ENCODE results near the gene USP4. TPM values are rescaled to one million over a fixed set of nuclear protein-coding genes. Genes with fewer than 3 reads are reported as not detected.
A peak's percentile ranks its signal among the peaks of the same experiment; 100 is the strongest.

Gene USP4
- total and polyA plus RNA-seq, 2 of the 13 experiments (the other 11 are each of a cell fraction or from before 2014, with no cell fraction given) = 9.2 to 20.8 TPM

DNA sequence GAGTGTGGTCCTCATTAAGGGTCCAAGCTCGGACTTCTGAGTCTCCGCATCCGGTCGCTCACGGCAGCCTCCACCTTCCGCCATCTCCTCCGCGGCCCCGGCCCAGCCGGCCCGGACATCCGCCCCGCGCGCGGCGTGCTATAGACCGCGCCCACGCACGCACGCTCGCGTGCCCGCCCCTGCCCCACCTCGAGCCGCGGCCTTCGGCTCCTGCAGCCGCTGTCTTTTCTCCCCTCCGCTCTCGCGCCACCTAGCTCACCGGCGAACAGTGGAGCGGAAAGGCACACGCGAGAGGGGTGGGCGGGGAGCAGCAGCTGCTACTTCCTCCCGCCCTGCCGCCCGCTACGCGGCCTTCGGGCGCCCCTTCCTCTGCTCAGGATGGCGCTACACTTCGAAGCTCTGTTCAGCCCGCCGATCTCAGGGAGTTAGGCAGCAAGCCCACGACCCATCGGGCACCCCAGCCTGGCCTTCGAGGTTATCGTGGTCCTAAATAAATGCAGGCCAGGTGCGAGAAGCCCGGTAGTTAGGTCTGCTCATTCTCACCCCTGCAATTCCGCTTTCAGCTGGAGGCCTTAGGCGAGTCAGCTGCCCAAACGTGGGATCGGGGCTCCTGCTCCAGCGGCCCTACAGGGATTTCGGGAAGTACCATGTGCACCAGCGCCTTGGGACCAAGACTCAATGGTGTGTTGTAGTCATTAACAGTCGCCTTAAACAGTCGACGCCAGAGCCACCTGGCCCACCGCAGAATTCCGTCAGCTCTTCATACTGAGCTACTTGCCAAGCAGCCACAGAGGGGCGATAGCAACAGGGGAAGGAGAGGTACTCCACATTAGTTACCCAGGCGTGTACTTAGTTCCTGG, at the start of gene USP4 (continued):
- TF ChIP-seq, protein P1, sequence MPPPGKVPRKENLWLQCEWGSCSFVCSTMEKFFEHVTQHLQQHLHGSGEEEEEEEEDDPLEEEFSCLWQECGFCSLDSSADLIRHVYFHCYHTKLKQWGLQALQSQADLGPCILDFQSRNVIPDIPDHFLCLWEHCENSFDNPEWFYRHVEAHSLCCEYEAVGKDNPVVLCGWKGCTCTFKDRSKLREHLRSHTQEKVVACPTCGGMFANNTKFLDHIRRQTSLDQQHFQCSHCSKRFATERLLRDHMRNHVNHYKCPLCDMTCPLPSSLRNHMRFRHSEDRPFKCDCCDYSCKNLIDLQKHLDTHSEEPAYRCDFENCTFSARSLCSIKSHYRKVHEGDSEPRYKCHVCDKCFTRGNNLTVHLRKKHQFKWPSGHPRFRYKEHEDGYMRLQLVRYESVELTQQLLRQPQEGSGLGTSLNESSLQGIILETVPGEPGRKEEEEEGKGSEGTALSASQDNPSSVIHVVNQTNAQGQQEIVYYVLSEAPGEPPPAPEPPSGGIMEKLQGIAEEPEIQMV (CRISPR knock-in tag; IDR thresholded peaks at IDR 0.05; ENCODE audit: low read depth) = peak; percentile 89
- TF ChIP-seq FOXC1 (CRISPR knock-in tag; IDR thresholded peaks at IDR 0.05; ENCODE audit: borderline replicate concordance) = peak; percentile 92
- TF ChIP-seq, protein P2, sequence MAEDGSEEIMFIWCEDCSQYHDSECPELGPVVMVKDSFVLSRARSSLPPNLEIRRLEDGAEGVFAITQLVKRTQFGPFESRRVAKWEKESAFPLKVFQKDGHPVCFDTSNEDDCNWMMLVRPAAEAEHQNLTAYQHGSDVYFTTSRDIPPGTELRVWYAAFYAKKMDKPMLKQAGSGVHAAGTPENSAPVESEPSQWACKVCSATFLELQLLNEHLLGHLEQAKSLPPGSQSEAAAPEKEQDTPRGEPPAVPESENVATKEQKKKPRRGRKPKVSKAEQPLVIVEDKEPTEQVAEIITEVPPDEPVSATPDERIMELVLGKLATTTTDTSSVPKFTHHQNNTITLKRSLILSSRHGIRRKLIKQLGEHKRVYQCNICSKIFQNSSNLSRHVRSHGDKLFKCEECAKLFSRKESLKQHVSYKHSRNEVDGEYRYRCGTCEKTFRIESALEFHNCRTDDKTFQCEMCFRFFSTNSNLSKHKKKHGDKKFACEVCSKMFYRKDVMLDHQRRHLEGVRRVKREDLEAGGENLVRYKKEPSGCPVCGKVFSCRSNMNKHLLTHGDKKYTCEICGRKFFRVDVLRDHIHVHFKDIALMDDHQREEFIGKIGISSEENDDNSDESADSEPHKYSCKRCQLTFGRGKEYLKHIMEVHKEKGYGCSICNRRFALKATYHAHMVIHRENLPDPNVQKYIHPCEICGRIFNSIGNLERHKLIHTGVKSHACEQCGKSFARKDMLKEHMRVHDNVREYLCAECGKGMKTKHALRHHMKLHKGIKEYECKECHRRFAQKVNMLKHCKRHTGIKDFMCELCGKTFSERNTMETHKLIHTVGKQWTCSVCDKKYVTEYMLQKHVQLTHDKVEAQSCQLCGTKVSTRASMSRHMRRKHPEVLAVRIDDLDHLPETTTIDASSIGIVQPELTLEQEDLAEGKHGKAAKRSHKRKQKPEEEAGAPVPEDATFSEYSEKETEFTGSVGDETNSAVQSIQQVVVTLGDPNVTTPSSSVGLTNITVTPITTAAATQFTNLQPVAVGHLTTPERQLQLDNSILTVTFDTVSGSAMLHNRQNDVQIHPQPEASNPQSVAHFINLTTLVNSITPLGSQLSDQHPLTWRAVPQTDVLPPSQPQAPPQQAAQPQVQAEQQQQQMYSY (CRISPR knock-in tag; IDR thresholded peaks at IDR 0.05) = no peak
- peak; percentile 44; the same call in 1 of the 2 replicates for TF ChIP-seq CHD4 (IDR thresholded peaks at IDR 0.05; ENCODE audit: borderline replicate concordance, low read length)
- peak; percentile 81 for TF ChIP-seq ZNF775 (CRISPR knock-in tag; IDR thresholded peaks at IDR 0.05; ENCODE audit: borderline replicate concordance)
- no peak for TF ChIP-seq SCMH1 (CRISPR knock-in tag; IDR thresholded peaks at IDR 0.05; ENCODE audit: borderline replicate concordance)
- 0 out of 2 replicates have a peak, but pooled peaks have one; percentile 25 for TF ChIP-seq ZNF614 (CRISPR knock-in tag; IDR thresholded peaks at IDR 0.05; ENCODE audit: borderline replicate concordance)
- peak; percentile 99 for TF ChIP-seq ZNF230 (CRISPR knock-in tag; IDR thresholded peaks at IDR 0.05)
- peak; percentile 89; the same call in 1 of the 2 replicates for TF ChIP-seq ZFP82 (CRISPR knock-in tag; IDR thresholded peaks at IDR 0.05; ENCODE audit: borderline replicate concordance)
- no peak for TF ChIP-seq KLF13 (CRISPR knock-in tag; IDR thresholded peaks at IDR 0.05)
- peak; percentile 75; the same call in 1 of the 2 replicates for TF ChIP-seq PRDM10 (CRISPR knock-in tag; IDR thresholded peaks at IDR 0.05; ENCODE audit: low read depth)
- TF ChIP-seq ZNF564 (CRISPR knock-in tag; IDR thresholded peaks at IDR 0.05) = peak; percentile 95
- no peak; the same call in 1 of the 2 replicates for TF ChIP-seq FOXM1 (CRISPR knock-in tag; IDR thresholded peaks at IDR 0.05)

Measured in HepG2 (cell line).